Skin of body (tissue), 2 donors: ENCODE results near the gene ATP8A2. TPM values are rescaled to one million over a fixed set of nuclear protein-coding genes. Genes with fewer than 3 reads are reported as not detected.
"Not testable (repeated sequence)": the region's sequence is repeated elsewhere in the genome, so short reads cannot be mapped to it uniquely, and the experiment has no call there.

ENCODE experiments used
- DNase-seq: peaks from one replicate; lab custom pipeline; 2025; lab: John Stamatoyannopoulos, UW
- total RNA-seq: library from RNA; depleted of rRNA; stranded (reverse); fragments of >200 nt; gene quantifications from one replicate; pipeline ENCODE4 v1.2.3, GENCODE V29; 2014

The ATP8A2 gene
- total RNA-seq, 1 donor from 2014 or later, result 1.1 TPM

DNA sequence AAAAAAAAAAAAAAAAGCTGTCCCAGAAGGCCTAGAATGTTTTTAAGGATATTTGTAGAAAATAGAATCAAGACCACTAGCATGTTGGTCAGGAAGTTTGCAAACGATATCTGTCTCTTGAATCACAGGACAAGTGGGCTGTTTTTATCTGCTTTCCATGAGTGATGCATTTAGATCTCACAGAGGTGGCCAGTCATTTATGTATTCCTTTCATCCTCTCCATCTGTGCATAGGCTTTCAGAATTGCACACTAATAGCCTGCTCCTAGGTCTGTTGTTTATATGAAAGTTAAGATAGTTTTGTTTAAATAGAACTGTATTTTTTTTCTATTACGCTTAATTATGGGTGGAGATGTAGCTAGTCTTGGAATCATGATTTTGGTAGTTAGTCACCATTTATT, 390.5 kb downstream of the ATP8A2 start:
- no peak for DNase-seq

DNA sequence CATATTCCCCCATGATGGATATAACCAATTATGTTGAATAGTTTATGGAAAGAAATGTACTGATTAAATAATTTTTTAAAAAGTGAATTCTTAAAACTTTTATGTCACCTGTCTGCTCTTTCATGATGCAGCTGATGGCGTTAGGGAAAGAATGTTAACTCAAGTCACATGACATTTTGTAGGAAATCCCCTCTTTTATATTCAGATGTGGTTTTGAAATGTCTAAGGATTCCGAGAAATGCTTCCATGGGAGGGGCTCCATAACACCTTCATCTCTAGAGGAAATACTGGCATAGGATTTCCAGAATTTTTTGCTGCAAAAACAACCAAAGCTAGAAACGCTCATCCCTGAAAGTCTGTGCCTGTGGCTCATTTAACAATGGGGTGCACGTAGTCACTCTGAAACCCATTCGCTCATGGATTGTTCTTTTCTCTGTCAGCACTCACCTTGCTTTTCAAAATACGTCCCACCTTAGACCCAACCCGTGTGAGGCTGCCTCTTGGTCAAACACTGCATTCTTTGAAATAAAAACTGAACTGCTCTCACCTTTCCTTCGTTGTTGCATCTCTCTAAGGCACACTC, 391.1 kb downstream of the ATP8A2 start:
- DNase-seq, result no peak

GRCh38 chr13:25764378-25764777, 392.6 kb downstream of the ATP8A2 start:
- no peak for DNase-seq

DNA sequence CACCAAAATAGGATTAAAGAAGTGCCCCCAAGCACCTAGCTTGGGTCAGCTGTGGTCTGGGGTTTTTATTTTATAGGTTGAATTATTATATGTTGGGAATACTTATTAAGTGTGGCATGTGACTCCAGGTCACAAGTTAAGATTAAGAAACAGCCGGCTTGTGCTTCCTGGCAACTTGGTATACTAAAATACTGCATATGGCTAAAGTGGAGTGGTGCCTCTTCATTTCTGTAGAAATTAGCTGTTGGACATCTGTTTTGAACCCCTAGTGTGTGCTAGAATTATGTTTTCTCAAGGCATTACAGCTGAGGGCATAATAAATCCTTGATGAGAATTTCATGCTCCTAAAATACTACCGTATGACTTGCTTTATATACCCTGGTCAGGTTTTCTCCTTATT, 393.5 kb downstream of the ATP8A2 start:
- no peak for DNase-seq

DNA sequence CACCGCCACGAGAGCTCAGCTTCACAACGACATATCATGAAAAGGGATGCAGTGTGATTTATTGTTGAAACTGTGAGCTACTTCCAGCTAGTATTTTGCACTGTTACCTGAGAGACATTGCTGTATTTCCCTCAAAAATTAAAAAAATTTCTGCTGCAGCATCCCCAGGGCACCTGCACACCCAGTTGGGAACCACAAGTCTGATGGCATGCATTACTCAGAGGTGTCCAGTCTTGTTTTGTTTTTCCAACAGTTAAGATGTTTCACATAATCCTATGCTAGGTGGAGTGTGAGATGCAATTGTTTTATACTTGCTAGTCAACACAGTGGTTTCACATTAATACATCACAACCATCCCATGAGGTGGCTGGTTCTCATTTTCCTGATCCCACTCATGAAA, 394.8 kb downstream of the ATP8A2 start:
- no peak for DNase-seq

GRCh38 chr13:25766991-25767390, 395.2 kb downstream of the ATP8A2 start:
- DNase-seq, result no peak

DNA sequence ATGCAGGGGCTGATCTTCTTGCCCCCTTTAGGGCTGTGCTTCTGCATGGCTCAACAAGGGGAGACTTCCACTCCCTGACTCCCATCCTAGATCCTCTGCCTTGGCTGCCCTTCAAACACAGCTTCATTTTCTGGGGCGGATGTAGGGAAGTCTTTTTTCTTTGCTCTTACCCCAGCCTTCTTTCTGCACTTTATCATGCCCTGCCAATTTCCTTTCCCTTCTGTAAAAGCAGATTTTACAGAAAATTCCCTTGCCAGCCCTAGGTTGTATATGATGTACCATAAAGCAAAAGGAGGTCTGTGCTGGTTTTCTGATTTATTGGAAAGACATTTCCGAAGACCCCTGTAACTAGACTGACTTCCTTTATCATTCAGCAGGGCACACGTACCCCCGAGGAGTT, 396.6 kb downstream of the ATP8A2 start:
- no peak for DNase-seq

- peak; percentile 33 for DNase-seq
Observed at GRCh38 chr13:25768838-25769237, 397.1 kb downstream of the ATP8A2 start.

DNA sequence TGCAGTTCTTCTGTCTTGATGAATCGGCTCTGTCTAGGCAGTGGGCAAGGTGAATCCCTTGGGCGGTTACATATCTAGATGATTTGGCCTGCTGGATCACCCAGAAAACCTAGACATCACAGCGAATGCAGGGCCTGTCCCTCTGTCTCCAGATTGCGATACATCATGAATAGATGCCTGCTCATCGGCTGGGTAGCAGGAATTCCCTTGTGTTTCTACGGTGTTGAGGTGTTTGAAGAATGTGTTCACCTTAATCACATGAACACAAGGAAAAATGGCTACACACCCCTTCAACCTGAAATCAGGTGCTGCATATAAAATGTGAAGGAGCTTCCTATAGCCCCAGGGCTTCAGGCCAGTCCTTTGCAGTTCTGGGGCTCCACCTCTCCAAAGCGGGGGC, 398.8 kb downstream of the ATP8A2 start:
- no peak for DNase-seq

- DNase-seq, result peak; percentile 72
Observed at GRCh38 chr13:25771202-25771601, 399.4 kb downstream of the ATP8A2 start.

DNA sequence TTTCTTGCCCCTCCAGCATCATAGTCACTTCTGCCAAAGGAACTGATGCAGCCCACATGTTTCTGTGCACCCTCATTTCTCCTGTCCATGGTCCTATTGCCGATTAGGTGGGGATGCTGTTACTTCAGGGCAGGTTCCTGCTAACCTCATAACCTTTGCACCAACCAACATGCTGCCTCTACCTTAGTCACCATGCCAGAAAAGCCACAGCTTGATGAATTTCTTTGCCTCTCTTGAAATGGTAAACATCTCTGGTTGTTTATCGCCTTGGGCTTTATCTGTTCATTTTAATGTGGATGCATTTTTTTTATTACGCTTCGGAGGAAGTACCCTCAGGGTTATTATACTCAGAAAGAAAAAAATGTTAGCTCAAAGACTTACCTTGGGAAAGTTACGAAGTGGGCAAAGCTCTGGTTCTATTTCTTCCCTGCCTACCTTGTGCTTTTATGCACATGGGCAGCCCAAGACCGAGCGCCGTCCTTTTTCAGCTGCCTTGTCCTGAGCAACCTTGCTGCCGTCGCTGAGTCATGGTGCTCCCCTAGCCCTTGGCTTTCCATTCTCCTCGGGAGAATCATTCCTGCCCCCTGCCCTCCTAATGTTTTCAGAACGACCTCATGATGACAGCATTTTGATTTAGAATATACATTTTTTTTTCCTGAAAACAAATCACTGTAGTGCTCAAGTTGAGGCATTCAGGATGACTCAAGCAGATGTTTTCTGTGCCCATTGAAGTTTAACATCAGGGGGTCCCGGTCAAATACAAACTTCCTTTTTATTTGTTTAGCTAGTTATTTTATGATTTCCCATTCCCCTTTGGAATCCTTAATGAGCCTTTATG, 400.1 kb downstream of the ATP8A2 start:
- DNase-seq, result no peak

- DNase-seq, result not testable (repeated sequence)
Observed at GRCh38 chr13:25772534-25772933, 400.8 kb downstream of the ATP8A2 start.

DNA sequence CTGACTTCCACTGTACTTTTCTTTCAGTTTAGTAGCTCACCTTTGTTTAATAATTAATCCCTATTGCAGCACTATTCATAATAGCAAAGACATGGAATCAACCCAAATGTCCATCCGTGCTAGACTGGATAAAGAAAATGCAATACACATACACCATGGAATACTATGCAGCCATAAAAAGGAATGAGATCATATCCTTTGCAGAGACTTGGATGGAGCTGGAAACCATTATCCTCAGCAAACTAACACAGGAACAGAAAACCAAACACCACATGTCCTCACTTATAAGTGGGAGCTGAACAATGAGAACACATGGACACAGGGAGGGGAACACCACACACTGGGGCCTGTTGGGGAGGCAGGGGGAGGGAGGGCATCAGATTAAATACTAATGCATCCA, 402.3 kb downstream of the ATP8A2 start:
- not testable (repeated sequence) for DNase-seq

DNA sequence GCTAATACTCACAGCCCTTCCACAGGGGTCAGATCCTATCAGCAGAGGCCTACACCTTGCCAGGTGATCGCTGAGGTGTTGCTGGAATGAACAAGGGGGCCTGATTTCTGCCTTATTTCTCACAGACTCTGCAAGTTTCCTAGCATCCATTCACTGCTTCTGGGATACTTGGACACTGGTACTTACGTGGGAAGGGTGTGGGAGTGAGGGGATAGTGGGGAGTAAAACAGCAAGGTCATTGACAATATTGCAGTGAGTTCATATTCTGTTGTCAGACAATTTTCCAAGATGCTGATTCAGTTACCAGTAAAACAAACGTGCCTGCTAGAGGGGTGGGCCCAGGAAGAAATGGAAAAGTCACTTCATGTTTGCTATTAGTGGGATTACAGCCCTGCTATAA, 403.5 kb downstream of the ATP8A2 start:
- DNase-seq, result no peak

DNA sequence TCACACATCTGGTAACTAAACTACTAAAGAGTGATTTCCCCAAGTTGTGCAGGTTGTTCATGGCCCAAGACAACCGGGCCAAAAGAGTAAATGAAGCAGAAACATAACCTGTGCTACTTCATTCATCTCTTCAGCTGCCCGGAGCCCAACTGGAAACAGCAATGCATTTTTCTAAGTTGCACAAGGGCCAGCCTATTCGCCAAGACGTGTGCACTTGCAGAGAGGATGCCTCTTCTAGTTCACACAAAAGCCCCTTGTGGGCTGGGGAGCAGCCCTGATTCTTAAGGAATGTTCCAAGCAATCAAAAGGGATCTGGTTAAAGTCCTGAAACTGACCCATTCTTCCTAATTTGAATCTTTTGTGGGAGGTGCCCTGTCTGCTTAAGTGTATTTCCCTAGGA, 404.2 kb downstream of the ATP8A2 start:
- DNase-seq, result no peak

- no peak for DNase-seq
Observed at GRCh38 chr13:25776722-25777121, 404.9 kb downstream of the ATP8A2 start.

GRCh38 chr13:25777509-25777908, 405.7 kb downstream of the ATP8A2 start:
- DNase-seq, result no peak

- no peak for DNase-seq
Observed at GRCh38 chr13:25778365-25778764, 406.6 kb downstream of the ATP8A2 start.

GRCh38 chr13:25778808-25779305, 407.1 kb downstream of the ATP8A2 start:
- no peak for DNase-seq

DNA sequence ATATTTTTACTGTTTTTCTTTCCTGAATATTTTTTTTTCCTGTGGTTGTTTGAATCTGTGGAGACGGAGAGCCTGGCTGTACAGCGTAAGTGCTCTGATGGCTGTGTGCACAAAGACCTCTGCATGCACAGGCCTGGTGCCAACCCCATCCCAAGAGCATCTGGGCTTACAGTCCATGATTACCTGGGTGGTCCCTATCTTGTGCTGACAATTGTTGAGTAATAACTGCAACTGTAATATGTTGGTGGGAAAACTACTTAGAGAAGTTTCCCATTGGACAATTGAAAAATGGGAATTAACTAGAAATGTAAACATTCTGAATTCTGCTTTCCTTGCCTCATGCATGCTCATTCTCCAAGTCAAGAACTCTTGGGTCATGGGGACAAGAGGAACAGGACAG, 411.3 kb downstream of the ATP8A2 start:
- no peak for DNase-seq

GRCh38 chr13:25783601-25784024, 411.8 kb downstream of the ATP8A2 start:
- no peak for DNase-seq

DNA sequence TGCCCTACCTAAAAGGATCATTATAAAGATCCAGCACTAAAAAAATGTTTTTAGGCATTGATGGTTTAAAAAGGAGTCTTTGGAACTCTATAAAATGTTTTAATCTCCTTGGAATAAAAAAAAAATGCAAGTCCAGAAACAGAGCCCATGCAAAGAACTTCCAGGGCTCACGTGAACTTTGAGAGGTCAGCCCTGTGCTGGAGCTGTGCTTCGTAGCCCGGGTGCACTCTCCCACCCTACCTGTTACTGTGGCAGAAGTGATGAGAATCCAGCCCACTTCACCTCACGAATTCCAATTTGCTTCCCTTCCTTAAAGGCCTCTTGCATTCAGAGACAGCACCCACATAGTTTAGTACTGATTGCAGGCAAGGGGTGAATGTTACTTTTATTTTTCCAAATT, 412.3 kb downstream of the ATP8A2 start:
- no peak for DNase-seq

DNA sequence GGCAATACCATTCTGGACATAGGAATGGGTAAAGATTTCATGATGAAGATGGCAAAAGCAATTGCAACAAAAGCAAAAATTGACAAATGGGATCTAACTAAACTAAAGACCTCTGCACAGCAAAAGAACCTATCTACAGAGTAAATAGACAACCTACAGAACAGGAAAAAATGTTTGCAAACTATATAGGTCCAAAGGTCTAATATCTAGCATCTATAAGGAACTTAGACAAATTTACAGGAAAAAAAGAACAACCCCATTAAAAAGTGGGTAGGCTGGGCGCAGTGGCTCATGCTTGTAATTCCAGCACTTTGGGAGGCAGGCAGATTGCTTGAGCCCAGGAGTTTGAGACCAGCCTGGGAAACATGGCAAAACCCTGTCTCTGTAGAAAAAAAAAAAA, 418.4 kb downstream of the ATP8A2 start:
- DNase-seq, result not testable (repeated sequence)
